Neural crest cell (in vitro differentiated cells): ENCODE measurements around the gene OR13C9. TPM values are rescaled to one million over a fixed set of nuclear protein-coding genes. Genes with fewer than 3 reads are reported as not detected.
"Not testable (repeated sequence)": the region's sequence is repeated elsewhere in the genome, so short reads cannot be mapped to it uniquely, and the experiment has no call there.

ENCODE experiments used
- DNase-seq: peaks from one replicate; pipeline ENCODE4 v3.0.0; 2021; ENCODE audit warnings: low read depth, mixed read lengths, low spot score
- H3K27ac Mint-ChIP-seq: one replicate; pipeline ENCODE4 v1.8.0; 2021; ENCODE audit warnings: mild to moderate bottlenecking, mixed read lengths; ENCODE audit not compliant: unreplicated experiment
- H3K27me3 Mint-ChIP-seq: 2 replicates; pipeline ENCODE4 v1.8.0; 2021; ENCODE audit warnings: low read depth, mild to moderate bottlenecking, mixed read lengths
- H3K36me3 Mint-ChIP-seq: 2 replicates; pipeline ENCODE4 v1.8.0; 2021; ENCODE audit warnings: low read depth, mild to moderate bottlenecking, mixed read lengths
- H3K4me1 Mint-ChIP-seq: 2 replicates; pipeline ENCODE4 v1.8.0; 2021; ENCODE audit warnings: mixed read lengths
- H3K4me3 Mint-ChIP-seq: one replicate; pipeline ENCODE4 v1.8.0; 2021; ENCODE audit warnings: mild to moderate bottlenecking, mixed read lengths
- H3K9me3 Mint-ChIP-seq: 2 replicates; pipeline ENCODE4 v1.8.0; 2021; ENCODE audit warnings: mixed read lengths
- total RNA-seq: library from RNA; stranded (reverse); gene quantifications from 2 replicates; pipeline ENCODE4 v1.2.1, GENCODE V29; 2021
- TF ChIP-seq, protein P1 (sequence below): fragments of 200-600 bp; sonication (generic); conservative IDR thresholded peaks from 2 replicates; pipeline ENCODE4 v1.5.0; 2021; ENCODE audit warnings: antibody characterized with exemption, mild to moderate bottlenecking

Gene OR13C9
- total RNA-seq, 1 donor from 2014 or later, result not detected

DNA sequence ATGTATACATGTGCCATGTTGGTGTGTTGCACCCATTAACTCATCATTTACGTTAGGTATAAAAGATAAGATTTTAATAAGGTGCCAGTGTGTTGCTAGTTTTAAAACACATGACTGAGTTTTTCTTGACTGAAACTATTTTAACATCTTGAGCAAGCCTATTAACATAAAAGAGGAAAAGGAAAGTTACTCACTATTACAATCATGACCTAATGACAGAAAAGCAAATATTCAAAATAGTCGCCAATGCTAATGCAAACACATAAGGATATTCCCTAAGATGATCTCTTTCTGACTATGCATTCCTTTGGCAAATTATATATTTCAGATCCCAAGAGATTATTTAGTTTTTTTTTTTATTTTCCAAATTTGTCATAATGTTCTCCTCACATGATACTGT is 6.8 kb downstream of the OR13C9 start:
- peaks cover 18% of the 10 kb centered on the region for H3K27me3 Mint-ChIP-seq
- no peak overlapping the region for H3K27ac Mint-ChIP-seq
- H3K36me3 Mint-ChIP-seq, result no peaks in the 10 kb centered on the region
- H3K9me3 Mint-ChIP-seq, result no peaks in the 10 kb centered on the region
- no peak overlapping the region for H3K4me3 Mint-ChIP-seq
- H3K4me1 Mint-ChIP-seq, result no peaks in the 10 kb centered on the region
- TF ChIP-seq, protein P1, sequence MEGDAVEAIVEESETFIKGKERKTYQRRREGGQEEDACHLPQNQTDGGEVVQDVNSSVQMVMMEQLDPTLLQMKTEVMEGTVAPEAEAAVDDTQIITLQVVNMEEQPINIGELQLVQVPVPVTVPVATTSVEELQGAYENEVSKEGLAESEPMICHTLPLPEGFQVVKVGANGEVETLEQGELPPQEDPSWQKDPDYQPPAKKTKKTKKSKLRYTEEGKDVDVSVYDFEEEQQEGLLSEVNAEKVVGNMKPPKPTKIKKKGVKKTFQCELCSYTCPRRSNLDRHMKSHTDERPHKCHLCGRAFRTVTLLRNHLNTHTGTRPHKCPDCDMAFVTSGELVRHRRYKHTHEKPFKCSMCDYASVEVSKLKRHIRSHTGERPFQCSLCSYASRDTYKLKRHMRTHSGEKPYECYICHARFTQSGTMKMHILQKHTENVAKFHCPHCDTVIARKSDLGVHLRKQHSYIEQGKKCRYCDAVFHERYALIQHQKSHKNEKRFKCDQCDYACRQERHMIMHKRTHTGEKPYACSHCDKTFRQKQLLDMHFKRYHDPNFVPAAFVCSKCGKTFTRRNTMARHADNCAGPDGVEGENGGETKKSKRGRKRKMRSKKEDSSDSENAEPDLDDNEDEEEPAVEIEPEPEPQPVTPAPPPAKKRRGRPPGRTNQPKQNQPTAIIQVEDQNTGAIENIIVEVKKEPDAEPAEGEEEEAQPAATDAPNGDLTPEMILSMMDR, result no peak
- no peak for DNase-seq

DNA sequence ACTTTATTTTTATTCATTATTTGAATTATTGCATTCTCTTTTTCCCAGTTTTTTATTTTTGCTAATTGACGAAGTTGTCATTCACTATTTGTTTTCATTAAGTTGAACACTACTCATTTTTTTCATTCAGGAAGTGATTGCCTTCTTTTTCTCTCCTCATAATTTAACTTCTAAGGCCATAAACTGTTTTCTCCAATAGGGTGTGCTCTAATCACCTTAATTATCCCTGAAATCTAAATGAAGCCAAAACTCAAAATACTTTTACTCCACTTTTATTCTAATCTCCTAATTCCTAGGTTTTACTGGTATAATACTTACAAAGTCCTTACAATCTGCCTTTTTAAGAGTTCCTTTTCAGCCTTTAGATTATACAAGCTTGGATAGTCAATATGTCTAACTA is 9.7 kb downstream of the OR13C9 start:
- H3K4me3 Mint-ChIP-seq, result no peak overlapping the region

DNA sequence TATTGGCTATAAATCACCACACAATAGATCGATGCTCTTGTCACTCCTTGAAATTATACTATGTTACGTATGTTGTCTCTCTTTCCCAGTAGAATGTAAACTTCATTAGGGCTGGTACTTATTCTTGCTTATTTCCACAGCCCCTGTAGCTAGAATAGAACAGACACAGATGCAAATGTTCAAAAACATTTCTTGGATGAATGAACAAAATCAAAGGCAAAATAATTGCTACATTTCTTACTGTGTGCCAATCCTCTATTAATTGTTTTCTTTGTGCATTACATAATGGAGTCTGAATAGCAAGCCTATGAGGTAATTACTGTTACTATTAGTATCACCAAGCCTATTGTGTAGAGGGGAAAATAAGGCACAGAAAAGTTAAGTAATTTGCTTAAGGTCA is 11.9 kb downstream of the OR13C9 start:
- no peak overlapping the region for H3K4me3 Mint-ChIP-seq

More for the DNA sequence above, 9.7 kb downstream of the OR13C9 start:
- Mint-ChIP-seq H3K36me3 (no peaks in the 10 kb centered on the region), H3K4me1 (no peaks in the 10 kb centered on the region), H3K27me3 (peaks cover 37% of the 10 kb centered on the region), H3K27ac (no peak overlapping the region), H3K9me3 (no peaks in the 10 kb centered on the region)
- TF ChIP-seq, protein P1, result peak; percentile 26
- DNase-seq, result no peak

DNA sequence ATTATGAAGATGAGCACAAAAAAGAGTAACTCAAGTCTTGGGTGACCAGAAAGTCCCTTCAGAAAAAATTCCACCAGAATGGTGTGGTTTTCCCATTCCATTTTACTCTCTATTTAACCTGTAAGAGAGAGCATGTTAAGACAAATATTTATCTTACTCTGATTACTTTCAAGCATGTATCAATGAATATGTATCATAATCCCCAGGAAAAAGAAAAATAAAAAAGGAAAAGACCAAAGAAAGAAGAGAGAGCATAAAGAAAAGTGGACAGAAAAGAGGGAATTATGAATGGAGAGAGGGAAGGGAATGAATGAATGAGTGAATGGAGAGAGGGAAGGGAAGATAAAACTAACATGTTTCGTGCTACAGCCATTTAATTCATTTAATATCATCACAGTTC is 12.5 kb downstream of the OR13C9 start, which contains the start of gene OR13C2:
Gene OR13C2, minus strand, starts transcription at position 101 of the 400 bp plus-strand sequence. Its CDS starts 0 bp downstream, at position 101.
- H3K4me1 Mint-ChIP-seq, H3K9me3 Mint-ChIP-seq, H3K36me3 Mint-ChIP-seq, DNase-seq, H3K4me3 Mint-ChIP-seq, H3K27ac Mint-ChIP-seq: not testable (repeated sequence)
- peaks cover 29% of the 10 kb centered on the region for H3K27me3 Mint-ChIP-seq

More for the DNA sequence above, 11.9 kb downstream of the OR13C9 start:
- Mint-ChIP-seq H3K4me1 (no peaks in the 10 kb centered on the region), H3K27ac (no peak overlapping the region), H3K27me3 (peaks cover 30% of the 10 kb centered on the region), H3K36me3 (no peaks in the 10 kb centered on the region), H3K9me3 (no peaks in the 10 kb centered on the region)
- TF ChIP-seq, protein P1, result no peak
- DNase-seq, result no peak

DNA sequence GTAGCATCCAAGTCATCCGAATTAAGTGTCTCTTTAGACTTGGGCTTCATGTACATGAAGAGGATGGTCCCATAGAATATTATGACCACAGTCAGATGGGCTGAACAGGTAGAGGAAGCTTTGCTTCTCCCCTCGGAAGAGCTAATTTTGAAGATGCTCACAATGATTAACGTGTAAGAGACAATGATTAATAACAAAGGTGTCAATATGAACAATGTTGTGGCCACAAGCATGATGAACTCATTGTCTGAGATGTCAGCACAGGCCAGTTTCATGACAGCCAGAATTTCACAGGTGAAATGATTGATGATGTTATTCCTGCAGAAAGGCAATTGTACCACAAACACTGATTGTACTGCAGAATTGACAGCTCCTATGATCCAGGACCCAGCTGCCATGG is 13.2 kb downstream of the OR13C9 start:
- Mint-ChIP-seq H3K27me3 (peaks cover 28% of the 10 kb centered on the region), H3K36me3 (no peaks in the 10 kb centered on the region), H3K4me3 (no peak overlapping the region), H3K9me3 (no peaks in the 10 kb centered on the region), H3K27ac (no peak overlapping the region), H3K4me1 (no peaks in the 10 kb centered on the region)
- no peak for DNase-seq
- TF ChIP-seq, protein P1, result no peak

DNA sequence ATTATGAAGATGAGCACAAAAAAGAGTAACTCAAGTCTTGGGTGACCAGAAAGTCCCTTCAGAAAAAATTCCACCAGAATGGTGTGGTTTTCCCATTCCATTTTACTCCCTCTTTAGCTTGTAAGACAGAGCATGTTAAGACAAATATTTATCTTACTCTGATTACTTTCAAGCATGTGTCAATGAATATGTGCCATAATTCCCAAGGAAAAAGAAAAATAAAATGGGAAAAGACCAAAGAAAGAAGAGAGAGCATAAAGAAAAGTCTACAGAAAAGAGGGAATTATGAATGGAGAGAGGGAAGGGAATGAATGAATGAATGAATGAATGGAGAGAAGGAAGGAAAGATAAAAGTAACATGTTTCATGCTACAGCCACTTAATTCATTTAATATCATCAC is 18.7 kb downstream of the OR13C9 start, which contains the start of gene OR13C5:
Gene OR13C5, minus strand, starts transcription at position 101 of the 400 bp plus-strand sequence. Its CDS starts 0 bp downstream, at position 101.
- H3K4me3 Mint-ChIP-seq, H3K9me3 Mint-ChIP-seq, DNase-seq, H3K4me1 Mint-ChIP-seq, H3K36me3 Mint-ChIP-seq, H3K27ac Mint-ChIP-seq: not testable (repeated sequence)
- H3K27me3 Mint-ChIP-seq, result peaks cover 20% of the 10 kb centered on the region

DNA sequence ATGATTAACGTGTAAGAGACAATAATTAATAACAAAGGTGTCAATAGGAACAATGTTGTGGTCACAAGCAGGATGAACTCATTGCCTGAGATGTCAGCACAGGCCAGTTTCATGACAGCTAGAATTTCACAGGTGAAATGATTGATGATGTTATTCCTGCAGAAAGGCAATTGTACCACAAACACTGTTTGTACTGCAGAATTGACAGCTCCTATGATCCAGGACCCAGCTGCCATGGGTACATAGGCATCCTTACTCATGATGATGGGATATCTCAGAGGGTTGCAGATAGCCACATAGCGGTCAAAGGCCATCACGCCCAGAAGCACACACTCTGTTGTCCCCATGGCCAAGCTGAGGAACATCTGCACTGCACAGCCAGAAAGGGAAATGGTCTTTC is 19.3 kb downstream of the OR13C9 start:
- not testable (repeated sequence) for H3K27ac Mint-ChIP-seq, H3K4me3 Mint-ChIP-seq, H3K36me3 Mint-ChIP-seq, H3K9me3 Mint-ChIP-seq, DNase-seq, H3K4me1 Mint-ChIP-seq
- peaks cover 16% of the 10 kb centered on the region for H3K27me3 Mint-ChIP-seq
